Erythroblast (primary cell): ENCODE measurements around the gene ZNF91.

Experiments used
- GATA1 ChIP-seq: IDR thresholded peaks from 2 replicates; pipeline ENCODE4 v1.6.1; 2011; ENCODE audit warnings: low read depth, mild to moderate bottlenecking, control low read depth, low read length, moderate library complexity
- POLR2A ChIP-seq: IDR thresholded peaks from 2 replicates; pipeline ENCODE4 v1.6.1; 2011; ENCODE audit warnings: mild to moderate bottlenecking, low read length

GRCh38 chr19:23440791-23441190 lies 45.5 kb upstream of the ZNF91 start:
- TF ChIP-seq POLR2A (no peak), GATA1 (no peak)
